AML-193 (cell line): ENCODE data around the gene C1orf53.

ENCODE experiments used
- DNase-seq, 2 experiments: peaks; one replicate each; lab custom pipeline; 2025; lab: John Stamatoyannopoulos, UW

C1orf53 gene

DNA sequence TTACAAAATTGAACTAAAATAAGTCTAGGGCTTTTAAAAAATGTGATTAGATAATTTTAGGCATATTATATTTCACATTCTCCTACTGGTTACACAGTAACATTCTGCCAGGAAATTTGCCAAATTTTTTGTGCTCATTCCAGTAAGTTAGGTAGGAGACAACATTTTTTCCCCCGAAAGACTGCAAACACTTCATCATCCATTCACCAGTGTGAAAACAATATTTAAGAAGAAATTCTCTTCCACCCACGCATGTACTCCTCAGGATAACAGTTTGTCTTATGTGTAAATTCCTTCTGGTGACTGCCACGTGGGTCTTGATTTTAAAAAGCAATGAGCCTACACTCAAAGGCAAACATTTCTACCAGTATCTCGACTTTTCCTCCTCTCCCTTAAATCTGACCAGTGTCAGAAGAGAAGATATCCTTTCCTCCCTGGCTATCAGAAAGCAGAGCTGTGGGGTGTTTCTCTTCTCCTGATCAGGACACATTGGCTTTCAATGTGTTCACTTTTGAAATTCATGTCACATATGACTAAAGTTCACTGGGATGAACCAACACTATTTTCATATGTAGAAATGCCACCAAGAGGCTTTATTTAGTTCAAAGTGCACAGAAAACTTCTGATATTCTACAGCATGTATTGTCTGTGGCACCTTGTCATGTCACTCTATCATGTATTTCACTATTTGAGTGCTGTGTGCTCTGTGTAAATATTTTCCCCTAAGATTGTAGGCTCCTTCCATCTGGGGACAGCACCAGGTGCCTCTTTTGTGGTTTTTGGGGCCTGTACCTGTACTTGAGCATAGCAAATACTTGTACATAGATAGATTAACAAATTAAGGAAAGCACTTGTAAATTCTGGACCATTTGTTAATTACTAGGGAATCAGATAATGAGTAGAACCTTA, 53.3 kb downstream of the C1orf53 start:
- no peak for DNase-seq
